IPS-18a (cell line): Measurements from ENCODE around the gene PRRC2A.

Source experiments
- H3K27ac ChIP-seq: one replicate; pipeline ENCODE4 v1.5.1; 2013; ENCODE audit warnings: low read length
- H3K27me3 ChIP-seq: one replicate; pipeline ENCODE4 v1.6.1; 2013; ENCODE audit warnings: mild to moderate bottlenecking, low read length; ENCODE audit not compliant: control insufficient read depth, insufficient read depth
- H3K36me3 ChIP-seq: one replicate; pipeline ENCODE4 v1.6.1; 2013; ENCODE audit warnings: low read depth, low read length; ENCODE audit not compliant: control insufficient read depth
- H3K4me1 ChIP-seq: one replicate; pipeline ENCODE4 v1.6.1; 2013; ENCODE audit warnings: low read depth, low read length; ENCODE audit not compliant: control insufficient read depth
- H3K4me3 ChIP-seq: one replicate; pipeline ENCODE4 v1.5.1; 2013; ENCODE audit warnings: low read length
- H3K9ac ChIP-seq: one replicate; pipeline ENCODE4 v1.6.1; 2013; ENCODE audit warnings: mild to moderate bottlenecking, low read length, moderate library complexity
- H3K9me3 ChIP-seq: one replicate; pipeline ENCODE4 v1.6.1; 2013; ENCODE audit warnings: low read depth, low read length; ENCODE audit not compliant: control insufficient read depth

The PRRC2A gene

GRCh38 chr6:31619805-31620585 is 520 bp upstream of the PRRC2A start:
- peak overlapping the region; percentile 91 for H3K9ac ChIP-seq
- H3K36me3 ChIP-seq, result peaks cover 33% of the 10 kb centered on the region
- H3K4me1 ChIP-seq, result peaks cover 16% of the 10 kb centered on the region

GRCh38 chr6:31621320-31621939 is 915 bp downstream of the PRRC2A start:
- H3K4me3 ChIP-seq, result peak overlapping the region; percentile 99
- no peaks in the 10 kb centered on the region for H3K9me3 ChIP-seq
- peak overlapping the region; percentile 99 for H3K9ac ChIP-seq
- H3K4me1 ChIP-seq, result peaks cover 7% of the 10 kb centered on the region
- H3K27ac ChIP-seq, result peak overlapping the region; percentile 93
- no peaks in the 10 kb centered on the region for H3K27me3 ChIP-seq
- H3K36me3 ChIP-seq, result peaks cover 48% of the 10 kb centered on the region

More at GRCh38 chr6:31619805-31620585, 520 bp upstream of the PRRC2A start:
- Histone ChIP-seq H3K9me3 (no peaks in the 10 kb centered on the region), H3K27me3 (no peaks in the 10 kb centered on the region), H3K27ac (peak overlapping the region; percentile 95), H3K4me3 (peak overlapping the region; percentile 80)

GRCh38 chr6:31621991-31622390 is 1.5 kb downstream of the PRRC2A start:
- peak overlapping the region; percentile 99 for H3K9ac ChIP-seq
- peaks cover 53% of the 10 kb centered on the region for H3K36me3 ChIP-seq
- peaks cover 7% of the 10 kb centered on the region for H3K4me1 ChIP-seq
- H3K27ac ChIP-seq, result peak overlapping the region; percentile 0
- no peaks in the 10 kb centered on the region for H3K9me3 ChIP-seq
- H3K27me3 ChIP-seq, result no peaks in the 10 kb centered on the region
- H3K4me3 ChIP-seq, result peak overlapping the region; percentile 99

- peak overlapping the region; percentile 99 for H3K4me3 ChIP-seq
- peaks cover 7% of the 10 kb centered on the region for H3K4me1 ChIP-seq
- peak overlapping the region; percentile 99 for H3K9ac ChIP-seq
- H3K9me3 ChIP-seq, result no peaks in the 10 kb centered on the region
- H3K27me3 ChIP-seq, result no peaks in the 10 kb centered on the region
- peaks cover 60% of the 10 kb centered on the region for H3K36me3 ChIP-seq
- H3K27ac ChIP-seq, result no peak overlapping the region
Measured at GRCh38 chr6:31622684-31623091, 2.2 kb downstream of the PRRC2A start.

- no peak overlapping the region for H3K9ac ChIP-seq
- no peak overlapping the region for H3K4me3 ChIP-seq
Measured at GRCh38 chr6:31624070-31624469, 3.6 kb downstream of the PRRC2A start.

GRCh38 chr6:31626952-31627351 is 6.4 kb downstream of the PRRC2A start:
- peaks cover 98% of the 10 kb centered on the region for H3K36me3 ChIP-seq
- H3K4me1 ChIP-seq, result peaks cover 4% of the 10 kb centered on the region
- H3K9ac ChIP-seq, result no peak overlapping the region
- H3K9me3 ChIP-seq, result no peaks in the 10 kb centered on the region
- H3K27me3 ChIP-seq, result no peaks in the 10 kb centered on the region
- no peak overlapping the region for H3K27ac ChIP-seq
- no peak overlapping the region for H3K4me3 ChIP-seq

More at GRCh38 chr6:31624070-31624469, 3.6 kb downstream of the PRRC2A start:
- Histone ChIP-seq H3K36me3 (peaks cover 74% of the 10 kb centered on the region), H3K4me1 (peaks cover 7% of the 10 kb centered on the region), H3K9me3 (no peaks in the 10 kb centered on the region), H3K27me3 (no peaks in the 10 kb centered on the region), H3K27ac (no peak overlapping the region)

GRCh38 chr6:31627690-31628287 is 7.3 kb downstream of the PRRC2A start:
- no peak overlapping the region for H3K9ac ChIP-seq
- no peaks in the 10 kb centered on the region for H3K9me3 ChIP-seq
- H3K4me1 ChIP-seq, result no peaks in the 10 kb centered on the region
- H3K36me3 ChIP-seq, result peaks cover 97% of the 10 kb centered on the region
- no peak overlapping the region for H3K27ac ChIP-seq
- H3K4me3 ChIP-seq, result no peak overlapping the region
- no peaks in the 10 kb centered on the region for H3K27me3 ChIP-seq

GRCh38 chr6:31629014-31629413 is 8.5 kb downstream of the PRRC2A start:
- Histone ChIP-seq H3K4me1 (no peaks in the 10 kb centered on the region), H3K27me3 (no peaks in the 10 kb centered on the region), H3K9ac (no peak overlapping the region), H3K9me3 (no peaks in the 10 kb centered on the region), H3K4me3 (no peak overlapping the region), H3K27ac (no peak overlapping the region), H3K36me3 (peaks cover 98% of the 10 kb centered on the region)

GRCh38 chr6:31630177-31630934 is 9.8 kb downstream of the PRRC2A start:
- Histone ChIP-seq H3K9ac (no peak overlapping the region), H3K9me3 (no peaks in the 10 kb centered on the region), H3K4me3 (no peak overlapping the region), H3K36me3 (peaks cover 98% of the 10 kb centered on the region), H3K4me1 (no peaks in the 10 kb centered on the region), H3K27me3 (no peaks in the 10 kb centered on the region), H3K27ac (no peak overlapping the region)

GRCh38 chr6:31631209-31631608 is 10.7 kb downstream of the PRRC2A start:
- H3K27me3 ChIP-seq, result no peaks in the 10 kb centered on the region

GRCh38 chr6:31631681-31632278 is 11.3 kb downstream of the PRRC2A start:
- Histone ChIP-seq H3K4me3 (no peak overlapping the region), H3K9me3 (no peaks in the 10 kb centered on the region), H3K27ac (no peak overlapping the region), H3K36me3 (peaks cover 98% of the 10 kb centered on the region), H3K9ac (no peak overlapping the region), H3K4me1 (no peaks in the 10 kb centered on the region), H3K27me3 (no peaks in the 10 kb centered on the region)

More at GRCh38 chr6:31631209-31631608, 10.7 kb downstream of the PRRC2A start:
- Histone ChIP-seq H3K9me3 (no peaks in the 10 kb centered on the region), H3K9ac (no peak overlapping the region), H3K4me1 (no peaks in the 10 kb centered on the region), H3K27ac (no peak overlapping the region), H3K36me3 (peaks cover 98% of the 10 kb centered on the region), H3K4me3 (no peak overlapping the region)
